Retinal pigment epithelial cell (primary cell): ENCODE results near the gene SLC28A1.

Source experiments
- DNase-seq: peaks from one replicate; pipeline ENCODE4 v3.0.0-alpha.2; 2010; ENCODE audit warnings: low read depth
- H3K4me3 ChIP-seq: 2 replicates; pipeline ENCODE4 v1.5.1; 2011; ENCODE audit warnings: mild to moderate bottlenecking, low read length, control low read depth, moderate library complexity
- CTCF ChIP-seq: conservative IDR thresholded peaks from 2 replicates; pipeline ENCODE4 v1.5.1; 2011; ENCODE audit warnings: low read depth, low read length, control low read depth, inconsistent platforms

Gene SLC28A1

DNA sequence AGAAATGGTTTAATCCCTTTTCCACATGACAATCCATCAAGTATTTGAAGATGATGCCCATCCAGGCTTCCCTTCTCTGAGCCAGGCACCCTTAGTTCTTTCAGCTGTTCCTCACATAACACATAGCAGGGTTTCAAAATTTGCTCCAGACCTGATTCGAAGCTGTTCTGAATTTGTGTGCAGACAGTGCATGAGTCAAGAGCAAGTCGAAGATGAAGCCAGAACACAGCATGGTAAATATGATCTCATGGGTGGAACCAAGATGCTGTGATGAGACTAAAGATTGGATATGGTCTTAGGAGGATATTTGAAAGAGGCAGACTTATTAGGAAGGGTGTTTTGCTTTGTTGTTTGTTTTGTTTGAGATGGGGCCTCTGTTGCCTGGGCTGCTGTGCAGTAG is 64.6 kb downstream of the SLC28A1 start:
- no peak for DNase-seq
- TF ChIP-seq CTCF, result no peak
- H3K4me3 ChIP-seq, result no peak overlapping the region

DNA sequence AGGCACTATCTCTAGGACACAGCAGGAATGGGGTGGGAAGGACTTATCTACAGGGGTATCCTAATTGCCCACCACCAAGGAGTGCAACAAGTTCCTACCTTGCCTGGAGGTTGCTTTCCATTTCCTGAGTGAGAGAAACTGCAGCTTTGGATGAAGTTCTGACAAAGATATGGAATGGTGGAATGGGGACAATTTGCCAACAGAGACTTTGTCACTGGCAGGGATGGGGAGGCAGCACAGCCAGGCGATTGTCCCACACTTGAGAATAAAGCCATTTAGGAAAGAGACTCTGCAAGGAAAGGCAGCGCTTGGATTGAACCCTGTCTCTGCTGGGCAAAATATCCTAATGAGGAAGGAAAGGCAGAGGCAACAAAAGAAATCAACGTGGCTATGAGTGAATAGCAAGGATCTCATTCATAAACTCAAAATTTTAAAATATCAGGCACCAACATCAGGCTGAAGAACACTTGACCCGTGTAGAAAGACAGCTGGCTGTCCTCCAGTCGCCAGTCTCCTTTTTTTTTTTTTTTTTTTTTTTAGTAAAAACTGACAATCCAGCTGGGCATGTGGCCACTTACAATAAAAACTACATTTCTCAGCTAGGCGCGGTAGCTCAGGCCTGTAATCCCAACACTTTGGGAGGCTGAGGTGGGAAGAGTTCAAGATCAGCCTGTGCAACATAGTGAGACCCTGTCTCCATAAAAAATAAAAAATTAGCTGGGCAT is 65.5 kb downstream of the SLC28A1 start:
- H3K4me3 ChIP-seq, result no peak overlapping the region
- TF ChIP-seq CTCF, result no peak
- no peak for DNase-seq

DNA sequence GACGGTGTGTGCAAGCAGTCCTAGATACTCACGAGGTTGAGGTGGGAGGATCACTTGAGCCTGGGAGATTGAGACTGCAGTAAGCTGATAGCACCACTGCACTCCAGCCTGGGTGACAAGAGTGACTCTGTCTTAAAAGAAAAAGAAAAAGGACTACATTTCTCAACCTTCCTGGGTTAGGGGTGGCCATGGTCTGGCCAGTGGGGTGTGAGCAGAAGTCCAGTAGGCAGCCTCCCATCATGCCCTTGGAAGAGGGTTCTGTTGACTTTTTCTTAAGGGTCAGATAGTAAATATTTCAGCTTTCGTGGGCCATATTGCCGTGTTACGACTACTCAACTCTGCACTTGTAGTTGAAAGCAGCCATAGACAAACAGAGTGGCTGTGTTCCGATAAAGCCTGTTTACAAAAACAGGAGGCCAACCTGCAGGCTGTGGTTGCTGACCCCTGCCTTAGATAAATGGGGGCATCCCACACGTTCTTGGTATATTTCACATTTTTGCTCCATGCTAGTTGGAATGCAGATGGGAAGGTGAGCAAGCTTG is 66.2 kb downstream of the SLC28A1 start:
- TF ChIP-seq CTCF, result no peak
- DNase-seq, result no peak
- H3K4me3 ChIP-seq, result no peak overlapping the region

DNA sequence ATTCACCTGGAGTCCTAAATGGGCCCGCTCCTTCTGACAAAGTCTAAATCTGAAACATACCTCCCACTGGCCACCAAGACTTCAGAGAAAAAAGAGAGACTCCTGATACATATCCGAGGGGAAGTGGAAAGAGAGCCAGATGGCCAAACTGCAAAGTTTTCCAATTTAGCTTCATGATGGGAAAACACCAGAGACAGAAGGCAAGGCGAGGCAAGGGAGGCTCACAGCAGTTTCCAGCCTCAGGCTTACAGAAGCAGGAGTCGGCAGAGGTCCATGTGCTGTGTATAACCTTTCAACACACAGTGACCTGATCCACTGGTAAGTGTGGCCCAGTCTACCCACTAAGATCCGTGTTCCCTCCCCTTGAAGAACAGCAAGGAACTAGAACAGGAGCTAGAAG is 67.3 kb downstream of the SLC28A1 start:
- TF ChIP-seq CTCF, result no peak
- H3K4me3 ChIP-seq, result no peak overlapping the region
- DNase-seq, result no peak

GRCh38 chr15:84953136-84953535 is 68.7 kb downstream of the SLC28A1 start:
- DNase-seq, result no peak
- no peak for TF ChIP-seq CTCF
- H3K4me3 ChIP-seq, result no peak overlapping the region

GRCh38 chr15:84953726-84954125 is 69.3 kb downstream of the SLC28A1 start:
- TF ChIP-seq CTCF, result no peak
- no peak for DNase-seq
- H3K4me3 ChIP-seq, result no peak overlapping the region
